Smooth muscle cell (in vitro differentiated cells): Measurements from ENCODE around the gene VPS4B. TPM values are rescaled to one million over a fixed set of nuclear protein-coding genes. Genes with fewer than 3 reads are reported as not detected.

ENCODE experiments used
- DNase-seq: peaks from one replicate; lab custom pipeline; 2025; ENCODE audit not compliant: unreplicated experiment; lab: John Stamatoyannopoulos, UW
- H2AFZ ChIP-seq: fragments of 200-600 bp; sonication (generic); 2 replicates; pipeline ENCODE4 v1.6.0; 2016; ENCODE audit warnings: antibody characterized with exemption, low read depth, mild to moderate bottlenecking
- H3F3A ChIP-seq: fragments of 200-600 bp; sonication (generic); 2 replicates; pipeline ENCODE4 v1.6.0; 2017; ENCODE audit warnings: antibody characterized with exemption, low read depth
- H3K27ac ChIP-seq: fragments of 200-600 bp; sonication (generic); 2 replicates; pipeline ENCODE4 v1.5.1; 2016; ENCODE audit warnings: low read depth, mild to moderate bottlenecking
- H3K27me3 ChIP-seq: fragments of 200-600 bp; sonication (generic); 2 replicates; pipeline ENCODE4 v1.6.1; 2016; ENCODE audit warnings: low read depth, mild to moderate bottlenecking
- H3K36me3 ChIP-seq: fragments of 200-600 bp; sonication (generic); 2 replicates; pipeline ENCODE4 v1.5.1; 2016; ENCODE audit warnings: low read depth
- H3K4me1 ChIP-seq: fragments of 200-600 bp; sonication (generic); 2 replicates; pipeline ENCODE4 v1.5.1; 2016; ENCODE audit warnings: low read depth
- H3K4me2 ChIP-seq: fragments of 200-600 bp; sonication (generic); 2 replicates; pipeline ENCODE4 v1.6.0; 2016; ENCODE audit warnings: mild to moderate bottlenecking
- H3K4me3 ChIP-seq: fragments of 200-600 bp; sonication (generic); 2 replicates; pipeline ENCODE4 v1.5.1; 2016; ENCODE audit warnings: mild to moderate bottlenecking
- H3K79me2 ChIP-seq: fragments of 200-600 bp; sonication (generic); 2 replicates; pipeline ENCODE4 v1.6.0; 2016; ENCODE audit warnings: low read depth, mild to moderate bottlenecking
- H3K9ac ChIP-seq: fragments of 200-600 bp; sonication (generic); 2 replicates; pipeline ENCODE4 v1.6.0; 2016; ENCODE audit warnings: low read depth
- H3K9me3 ChIP-seq: fragments of 200-600 bp; sonication (generic); replicated peaks from 2 replicates; pipeline ENCODE4 v1.5.1; 2016; ENCODE audit warnings: low read depth
- H4K20me1 ChIP-seq: fragments of 200-600 bp; sonication (generic); 2 replicates; pipeline ENCODE4 v1.6.0; 2016; ENCODE audit warnings: low read depth
- WGBS: methylation state at CpG from one replicate; pipeline ENCODE4 v1.1.7; 2016; ENCODE audit warnings: low lambda C conversion rate; 5-methylcytosine and 5-hydroxymethylcytosine counted together
- polyA plus RNA-seq: library from polyadenylated mRNA; unstranded; fragments of >200 nt; fragmentation: Nextera tagmentation; extraction: Ambion mirVana; gene quantifications from 2 replicates; pipeline ENCODE4 v1.2.1, GENCODE V29; 2016
- total RNA-seq: library from RNA; depleted of rRNA; stranded (reverse); fragments of >200 nt; gene quantifications from 2 replicates; pipeline ENCODE4 v1.2.3, GENCODE V29; 2014
- TF ChIP-seq, protein P1 (sequence below): fragments of 200-600 bp; sonication (generic); IDR thresholded peaks from 2 replicates; pipeline ENCODE4 v1.5.1; 2017; ENCODE audit warnings: borderline replicate concordance, mild to moderate bottlenecking, antibody characterized with exemption; ENCODE audit not compliant: insufficient read depth, poor library complexity, severe bottlenecking

Gene VPS4B
- total and polyA plus RNA-seq, 2 experiments from 2014 or later = 21.3 to 37.4 TPM

GRCh38 chr18:63374540-63374939 is 47.7 kb downstream of the VPS4B start:
- no peak overlapping the region for H2AFZ ChIP-seq
- H3K27ac ChIP-seq = no peak overlapping the region
- H3K9me3 ChIP-seq = no peaks in the 10 kb centered on the region
- no peak overlapping the region for H3K4me2 ChIP-seq
- no peaks in the 10 kb centered on the region for H3K79me2 ChIP-seq
- WGBS = 91% methylated on average over 1 of the region's 1 CpG
- DNase-seq = no peak
- H3K9ac ChIP-seq = no peak overlapping the region
- H3K4me3 ChIP-seq = no peak overlapping the region
- no peaks in the 10 kb centered on the region for H4K20me1 ChIP-seq
- H3K27me3 ChIP-seq = no peaks in the 10 kb centered on the region
- no peaks in the 10 kb centered on the region for H3K36me3 ChIP-seq
- H3K4me1 ChIP-seq = no peaks in the 10 kb centered on the region
- H3F3A ChIP-seq = no peaks in the 10 kb centered on the region
- TF ChIP-seq, protein P1, sequence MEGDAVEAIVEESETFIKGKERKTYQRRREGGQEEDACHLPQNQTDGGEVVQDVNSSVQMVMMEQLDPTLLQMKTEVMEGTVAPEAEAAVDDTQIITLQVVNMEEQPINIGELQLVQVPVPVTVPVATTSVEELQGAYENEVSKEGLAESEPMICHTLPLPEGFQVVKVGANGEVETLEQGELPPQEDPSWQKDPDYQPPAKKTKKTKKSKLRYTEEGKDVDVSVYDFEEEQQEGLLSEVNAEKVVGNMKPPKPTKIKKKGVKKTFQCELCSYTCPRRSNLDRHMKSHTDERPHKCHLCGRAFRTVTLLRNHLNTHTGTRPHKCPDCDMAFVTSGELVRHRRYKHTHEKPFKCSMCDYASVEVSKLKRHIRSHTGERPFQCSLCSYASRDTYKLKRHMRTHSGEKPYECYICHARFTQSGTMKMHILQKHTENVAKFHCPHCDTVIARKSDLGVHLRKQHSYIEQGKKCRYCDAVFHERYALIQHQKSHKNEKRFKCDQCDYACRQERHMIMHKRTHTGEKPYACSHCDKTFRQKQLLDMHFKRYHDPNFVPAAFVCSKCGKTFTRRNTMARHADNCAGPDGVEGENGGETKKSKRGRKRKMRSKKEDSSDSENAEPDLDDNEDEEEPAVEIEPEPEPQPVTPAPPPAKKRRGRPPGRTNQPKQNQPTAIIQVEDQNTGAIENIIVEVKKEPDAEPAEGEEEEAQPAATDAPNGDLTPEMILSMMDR = no peak

- no peaks in the 10 kb centered on the region for H4K20me1 ChIP-seq
- H3K79me2 ChIP-seq = no peaks in the 10 kb centered on the region
- no peak overlapping the region for H2AFZ ChIP-seq
- no peak overlapping the region for H3K4me2 ChIP-seq
- no peaks in the 10 kb centered on the region for H3K9me3 ChIP-seq
- TF ChIP-seq, protein P1 = no peak
- no peak for DNase-seq
- H3K27me3 ChIP-seq = no peaks in the 10 kb centered on the region
- no peaks in the 10 kb centered on the region for H3F3A ChIP-seq
- no peak overlapping the region for H3K9ac ChIP-seq
- WGBS = 87% methylated on average over 1 of the region's 1 CpG
- no peak overlapping the region for H3K27ac ChIP-seq
- no peaks in the 10 kb centered on the region for H3K36me3 ChIP-seq
- H3K4me1 ChIP-seq = no peaks in the 10 kb centered on the region
- no peak overlapping the region for H3K4me3 ChIP-seq
Observed at GRCh38 chr18:63373161-63373560, 49.1 kb downstream of the VPS4B start.

- Histone ChIP-seq H3K4me1 (peaks cover 12% of the 10 kb centered on the region), H4K20me1 (peaks cover 26% of the 10 kb centered on the region), H3K27ac (no peak overlapping the region), H3F3A (no peaks in the 10 kb centered on the region), H3K9ac (no peak overlapping the region), H3K36me3 (no peaks in the 10 kb centered on the region), H3K79me2 (peaks cover 26% of the 10 kb centered on the region), H3K4me2 (peak overlapping the region; percentile 71), H3K4me3 (peak overlapping the region; percentile 85), H3K9me3 (no peaks in the 10 kb centered on the region), H2AFZ (no peak overlapping the region), H3K27me3 (no peaks in the 10 kb centered on the region)
- no peak for DNase-seq
- WGBS = 98% methylated on average over 4 of the region's 4 CpGs
- TF ChIP-seq, protein P1 = no peak
Observed at GRCh38 chr18:63368611-63369010, 53.7 kb downstream of the VPS4B start.

DNA sequence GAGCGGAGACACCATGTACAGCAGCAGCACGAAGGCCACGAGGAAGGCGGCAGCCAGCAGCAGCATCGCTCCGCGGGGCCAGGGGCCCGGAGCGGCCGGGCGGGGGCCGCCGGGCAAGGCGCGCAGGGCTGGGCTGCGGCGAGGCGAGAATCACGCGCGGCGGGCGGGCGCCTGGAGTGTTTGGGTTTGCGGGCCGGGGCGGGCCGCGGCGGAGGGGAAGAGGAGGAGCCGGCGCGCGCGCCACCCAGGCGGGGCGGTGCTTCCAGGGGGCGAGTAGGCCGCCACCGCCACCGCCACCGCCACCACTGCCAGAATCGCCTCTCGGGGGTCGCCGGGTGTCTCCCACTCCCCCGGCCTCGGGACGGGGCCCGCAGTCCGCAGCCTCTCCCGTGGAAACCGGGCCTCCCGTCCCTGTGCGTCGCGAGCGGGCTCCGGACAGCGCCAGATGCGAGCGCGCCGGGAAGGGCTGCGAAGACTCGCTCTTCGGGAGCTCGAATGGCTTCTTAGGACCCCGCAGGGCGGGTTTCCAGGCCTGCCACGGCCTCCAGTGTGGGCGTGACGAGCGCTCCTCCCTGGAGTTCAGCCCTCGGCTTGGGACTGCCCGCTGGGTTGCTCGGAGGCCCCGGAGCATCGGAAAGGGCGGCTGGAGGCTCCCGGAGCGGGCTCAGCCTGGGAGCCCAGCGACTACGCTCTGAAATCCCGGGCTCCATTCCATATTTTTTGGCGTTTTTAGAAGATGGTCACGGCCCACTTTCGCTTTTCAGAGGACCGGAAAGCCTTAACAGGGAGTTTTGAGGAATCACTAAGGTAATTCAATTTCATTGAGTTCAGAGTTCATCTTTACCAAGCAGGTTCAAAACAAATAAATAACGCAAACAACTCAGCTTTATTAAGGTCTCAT is 55.0 kb downstream of the VPS4B start, which contains the start of gene KDSR:
Gene KDSR (minus strand): TSS at position 154 of the 901 bp plus-strand sequence. CDS start 88 bp downstream, at position 66.
- Histone ChIP-seq H3F3A (no peaks in the 10 kb centered on the region), H3K27ac (peak within 1 kb of the TSS; percentile 92), H4K20me1 (peaks cover 28% of the 10 kb centered on the region), H3K9me3 (no peaks in the 10 kb centered on the region), H3K9ac (peak within 1 kb of the TSS; percentile 91), H3K36me3 (no peaks in the 10 kb centered on the region), H3K4me2 (peak within 1 kb of the TSS; percentile 95), H2AFZ (peak within 1 kb of the TSS; percentile 74), H3K4me3 (peak within 1 kb of the TSS; percentile 85), H3K79me2 (peaks cover 30% of the 10 kb centered on the region), H3K4me1 (peaks cover 12% of the 10 kb centered on the region), H3K27me3 (no peaks in the 10 kb centered on the region)
- under 1% methylated on average over 48 of the region's 90 CpGs for WGBS
- DNase-seq = peak; percentile 92
- TF ChIP-seq, protein P1 = no peak
